ENCODE data around the gene CMSS1. TPM values are rescaled to one million over a fixed set of nuclear protein-coding genes. Genes with fewer than 3 reads are reported as not detected.

CMSS1 gene
- total and polyA plus RNA-seq, 2 of the 13 experiments (the other 11 are each of a cell fraction or from before 2014, with no cell fraction given): 6.4 to 48.7 TPM

DNA sequence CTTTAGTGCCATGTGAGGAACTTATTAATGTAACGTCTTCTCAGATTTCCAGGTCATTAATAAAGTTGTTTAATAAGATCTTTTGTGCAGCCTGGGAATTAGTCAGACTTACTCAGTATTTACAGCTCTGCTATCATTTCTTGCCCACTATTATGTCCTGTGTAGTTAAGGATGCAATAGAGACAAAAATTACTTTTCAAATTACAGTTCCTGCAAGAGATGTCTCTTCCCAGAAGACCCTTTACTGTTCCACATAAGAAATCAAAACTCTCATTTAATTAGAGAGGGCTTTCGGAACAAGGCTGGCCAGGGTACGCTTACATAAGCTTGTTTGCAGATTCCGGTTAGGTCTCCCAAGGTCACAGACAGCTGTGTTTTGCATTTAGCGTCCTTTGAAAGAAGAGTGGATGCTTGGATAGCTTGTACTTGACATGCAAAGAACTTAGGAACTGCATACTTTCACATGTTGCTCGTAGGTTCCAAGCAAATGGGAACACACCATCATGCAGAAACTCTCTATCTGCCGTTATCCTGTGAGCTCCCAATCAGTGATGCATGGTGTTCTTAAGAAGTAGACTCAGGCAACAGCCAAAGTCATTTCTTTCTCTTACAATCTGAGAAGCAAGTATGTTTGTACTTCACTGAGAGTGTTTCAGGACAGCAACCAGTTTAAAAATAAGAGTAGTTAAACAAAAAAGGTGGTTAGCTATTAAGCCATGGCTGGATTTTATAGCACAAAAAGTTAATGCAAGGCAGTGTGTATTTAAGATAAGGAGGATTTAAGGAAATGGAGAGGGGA, 259.3 kb downstream of the CMSS1 start (continued):
- peak; percentile 93 for TF ChIP-seq ETV5 (CRISPR knock-in tag; IDR thresholded peaks at IDR 0.05; ENCODE audit: borderline replicate concordance)

- H3K9ac ChIP-seq (ENCODE audit: insufficient read depth, low read depth, low read length): no peak overlapping the region
- H3K4me1 ChIP-seq (ENCODE audit: insufficient read depth, low read length): peaks cover 76% of the 10 kb centered on the region
- in situ Hi-C loops (cut with HindIII; ENCODE audit: extremely low pct_ligation_motif_present, low pct_unique_long_range_greater_than_20kb) (no loop called here), intact Hi-C loops (cut with micrococcal nuclease; ENCODE audit: unreplicated experiment) (loop anchor here (5.0 to 10.0 kb wide), 2 partner anchors 142 to 325 kb away; partner anchors contain the start of genes LNP1 and TOMM70)
- H2AFZ ChIP-seq (ENCODE audit: low read length): no peak overlapping the region
- WGBS (ENCODE audit: low lambda C conversion rate): 94% methylated on average over 1 of the region's 1 CpG
- FAIRE-seq (no peak), ATAC-seq (no peak), DNase-seq (ENCODE audit: low spot score) (no peak)
- BruUV-seq (replicated peaks): no TSS peak
- no peaks in the 10 kb centered on the region for H3K9me3 ChIP-seq (ENCODE audit: low read length)
- H3K36me3 ChIP-seq (replicated peaks in 1 of 2; ENCODE audit: control insufficient read depth in 1 of 2, insufficient read depth in 2 of 2, low read length in 2 of 2): no peaks in the 10 kb centered on the region
- POLR2A ChIA-PET: no interaction called here
- no peaks in the 10 kb centered on the region for H4K20me1 ChIP-seq (ENCODE audit: insufficient read depth, low read length)
- no peaks in the 10 kb centered on the region for H3K79me2 ChIP-seq (ENCODE audit: insufficient read depth, low read length)
- H3K4me2 ChIP-seq (ENCODE audit: low read depth, low read length): no peak overlapping the region
- H3K27me3 ChIP-seq (ENCODE audit: control insufficient read depth in 1 of 2, insufficient read depth in 2 of 2, low read length in 2 of 2): no peaks in the 10 kb centered on the region
- TF ChIP-seq ZBTB3 (CRISPR knock-in tag; IDR thresholded peaks at IDR 0.05; ENCODE audit: borderline replicate concordance, low read depth): no peak
- no peak for TF ChIP-seq JUND (CRISPR knock-in tag; IDR thresholded peaks at IDR 0.05)
- peak; percentile 91 for TF ChIP-seq MAFF (IDR thresholded peaks at IDR 0.05; ENCODE audit: low read depth, low read length)
- TF ChIP-seq ZNF605 (CRISPR knock-in tag; IDR thresholded peaks at IDR 0.05): no peak
- no peak for TF ChIP-seq FOXK1 (CRISPR knock-in tag; IDR thresholded peaks at IDR 0.05; ENCODE audit: borderline replicate concordance, low read depth)
- TF ChIP-seq MAFK (conservative IDR thresholded peaks at IDR 0.05 in 1 of 2, IDR thresholded peaks at IDR 0.05 in 1 of 2; ENCODE audit: low read length in 2 of 2): peak; percentile 86 to 95
- TF ChIP-seq, protein P1, sequence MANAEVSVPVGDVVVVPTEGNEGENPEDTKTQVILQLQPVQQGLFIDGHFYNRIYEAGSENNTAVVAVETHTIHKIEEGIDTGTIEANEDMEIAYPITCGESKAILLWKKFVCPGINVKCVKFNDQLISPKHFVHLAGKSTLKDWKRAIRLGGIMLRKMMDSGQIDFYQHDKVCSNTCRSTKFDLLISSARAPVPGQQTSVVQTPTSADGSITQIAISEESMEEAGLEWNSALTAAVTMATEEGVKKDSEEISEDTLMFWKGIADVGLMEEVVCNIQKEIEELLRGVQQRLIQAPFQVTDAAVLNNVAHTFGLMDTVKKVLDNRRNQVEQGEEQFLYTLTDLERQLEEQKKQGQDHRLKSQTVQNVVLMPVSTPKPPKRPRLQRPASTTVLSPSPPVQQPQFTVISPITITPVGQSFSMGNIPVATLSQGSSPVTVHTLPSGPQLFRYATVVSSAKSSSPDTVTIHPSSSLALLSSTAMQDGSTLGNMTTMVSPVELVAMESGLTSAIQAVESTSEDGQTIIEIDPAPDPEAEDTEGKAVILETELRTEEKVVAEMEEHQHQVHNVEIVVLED (CRISPR knock-in tag; IDR thresholded peaks at IDR 0.05; ENCODE audit: borderline replicate concordance): no peak
- no peak overlapping the region for H3K4me3 ChIP-seq (replicated peaks in 1 of 3; ENCODE audit: insufficient read depth in 1 of 3, low read depth in 2 of 3, low read length in 3 of 3)
- peak overlapping the region; percentile 97 for H3K27ac ChIP-seq (ENCODE audit: extremely low read length, insufficient read depth, low read length)
- CTCF ChIA-PET (ENCODE audit: low intra/inter-chr PET ratio, low total read pairs): no interaction called here
Observed at GRCh38 chr3:100079328-100079727, 261.7 kb downstream of the CMSS1 start.

Data from HepG2 (cell line).